Peyer's patch (tissue), 4 donors: ENCODE data around the gene DOCK4. TPM values are rescaled to one million over a fixed set of nuclear protein-coding genes. Genes with fewer than 3 reads are reported as not detected.

Source experiments
- DNase-seq, 3 donors: peaks; one replicate each; pipeline ENCODE4 v3.0.0-alpha.2; 2017 to 2019
- H3K27ac ChIP-seq, 4 donors: fragments of 200-600 bp; sonication (generic); one replicate each; pipeline ENCODE4 v1.5.1; 2016 to 2019
- H3K27me3 ChIP-seq, 2 donors: fragments of 200-600 bp; sonication (generic); one replicate each; pipeline ENCODE4 v1.5.1; 2019
- H3K36me3 ChIP-seq, 3 donors: fragments of 200-600 bp; sonication (generic); one replicate each; pipeline ENCODE4 v1.5.1; 2016 to 2019
- H3K4me1 ChIP-seq, 4 donors: fragments of 200-600 bp; sonication (generic); one replicate each; pipeline ENCODE4 v1.5.1; 2016 to 2019
- H3K4me3 ChIP-seq, 4 donors: fragments of 200-600 bp; sonication (generic); 1 replicate in 3 of 4; 2 replicates in 1 of 4; pipeline ENCODE4 v1.5.1; 2016 to 2019; ENCODE audit warnings: mild to moderate bottlenecking in 1 of 4
- H3K9me3 ChIP-seq, 4 donors: fragments of 200-600 bp; sonication (generic); one replicate each; pipeline ENCODE4 v1.5.1; 2016 to 2019; ENCODE audit warnings: mild to moderate bottlenecking in 1 of 4
- CTCF ChIP-seq, 6 experiments: fragments of 450-650 bp in 4 of 6; fragments of 200-600 bp in 2 of 6; sonication (generic) in 1 of 6; IDR thresholded peaks; one replicate each; pipeline ENCODE4 v1.5.1; 2017 to 2019; ENCODE audit warnings: antibody characterized with exemption in 6 of 6, mild to moderate bottlenecking in 3 of 6, moderate library complexity in 1 of 6
- POLR2A ChIP-seq, 2 donors: fragments of 450-650 bp; IDR thresholded peaks; one replicate each; pipeline ENCODE4 v1.5.1; 2017; ENCODE audit warnings: antibody characterized with exemption in 2 of 2, mild to moderate bottlenecking in 2 of 2, moderate library complexity in 2 of 2
- total RNA-seq, 4 donors: library from RNA; depleted of rRNA; stranded (reverse); fragments of >200 nt; gene quantifications; one replicate each; pipeline ENCODE4 v1.1.0, GENCODE V29; 2016

Gene DOCK4
- total RNA-seq, 4 donors from 2014 or later: 5.1 to 52.8 (median 15.5) TPM

DNA sequence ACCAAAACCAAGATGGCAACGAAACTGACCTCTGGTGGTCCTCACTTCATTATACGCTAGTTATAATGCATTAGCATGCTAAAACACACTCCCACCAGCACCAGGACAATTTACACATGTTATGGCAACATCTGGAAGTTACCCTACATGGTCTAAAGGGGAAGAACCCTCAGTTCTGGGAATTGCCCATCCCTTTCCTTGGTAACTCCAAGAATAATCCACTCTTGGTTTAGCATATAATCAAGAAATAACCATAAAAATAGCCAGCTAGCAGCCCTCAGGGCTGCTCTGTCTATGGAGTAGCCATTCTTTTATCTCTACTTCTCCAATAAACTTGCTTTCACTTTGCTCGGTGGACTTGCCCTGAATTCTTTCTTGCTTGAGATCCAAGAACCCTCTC lies 191.1 kb downstream of the DOCK4 start:
- TF ChIP-seq CTCF (IDR thresholded peaks at IDR 0.05) (no peak), POLR2A (IDR thresholded peaks at IDR 0.05) (no peak)
- Histone ChIP-seq H3K27me3 (no peaks in the 10 kb centered on the region), H3K9me3 (no peaks in the 10 kb centered on the region), H3K36me3 (no peaks in the 10 kb centered on the region), H3K4me3 (no peak overlapping the region), H3K27ac (no peak overlapping the region), H3K4me1 (no peaks in the 10 kb centered on the region)
- no peak for DNase-seq

- no peaks in the 10 kb centered on the region for H3K9me3 ChIP-seq
- H3K4me3 ChIP-seq: no peak overlapping the region
- H3K27me3 ChIP-seq: no peaks in the 10 kb centered on the region
- H3K27ac ChIP-seq: no peak overlapping the region
- no peaks in the 10 kb centered on the region for H3K36me3 ChIP-seq
- TF ChIP-seq CTCF (IDR thresholded peaks at IDR 0.05): no peak
- TF ChIP-seq POLR2A (IDR thresholded peaks at IDR 0.05): no peak
- no peak for DNase-seq
- H3K4me1 ChIP-seq: no peaks in the 10 kb centered on the region
These were observed 191.9 kb downstream of the DOCK4 start for GRCh38 chr7:112014347-112014746.

GRCh38 chr7:112013274-112013673 lies 192.9 kb downstream of the DOCK4 start:
- Histone ChIP-seq H3K4me3 (no peak overlapping the region), H3K4me1 (no peaks in the 10 kb centered on the region), H3K9me3 (no peaks in the 10 kb centered on the region), H3K27ac (no peak overlapping the region), H3K27me3 (no peaks in the 10 kb centered on the region), H3K36me3 (no peaks in the 10 kb centered on the region)
- TF ChIP-seq CTCF (IDR thresholded peaks at IDR 0.05) (no peak), POLR2A (IDR thresholded peaks at IDR 0.05) (no peak)
- DNase-seq: no peak

GRCh38 chr7:112012242-112012641 lies 194.0 kb downstream of the DOCK4 start:
- H3K4me1 ChIP-seq: no peaks in the 10 kb centered on the region
- H3K36me3 ChIP-seq: no peaks in the 10 kb centered on the region
- H3K27me3 ChIP-seq: no peaks in the 10 kb centered on the region
- no peaks in the 10 kb centered on the region for H3K9me3 ChIP-seq
- DNase-seq: no peak
- no peak overlapping the region for H3K4me3 ChIP-seq
- TF ChIP-seq CTCF (IDR thresholded peaks at IDR 0.05) (no peak), POLR2A (IDR thresholded peaks at IDR 0.05) (no peak)
- no peak overlapping the region for H3K27ac ChIP-seq

DNA sequence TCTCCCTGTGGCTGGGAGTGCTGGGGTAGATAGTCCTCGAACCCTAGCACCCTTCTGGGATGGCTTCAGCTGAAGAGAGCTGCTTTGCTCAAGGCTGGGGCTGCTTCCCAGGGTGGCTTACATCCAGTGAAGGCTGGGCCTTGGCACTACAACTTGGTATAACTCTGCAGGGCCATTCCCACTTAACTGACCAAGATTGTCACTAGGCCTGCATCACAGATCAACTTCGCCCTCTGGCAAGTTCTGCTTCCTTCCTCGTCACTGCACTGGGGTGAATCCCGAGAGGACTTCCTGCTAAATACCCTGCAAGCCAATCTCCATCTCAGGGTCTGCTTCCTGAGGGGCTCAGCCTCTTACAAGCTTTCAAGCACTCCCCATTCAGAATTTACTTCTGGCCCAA lies 195.2 kb downstream of the DOCK4 start:
- H3K4me3 ChIP-seq: no peak overlapping the region
- TF ChIP-seq POLR2A (IDR thresholded peaks at IDR 0.05): no peak
- no peak for TF ChIP-seq CTCF (IDR thresholded peaks at IDR 0.05)
- no peaks in the 10 kb centered on the region for H3K4me1 ChIP-seq
- H3K9me3 ChIP-seq: no peaks in the 10 kb centered on the region
- no peak for DNase-seq
- H3K27me3 ChIP-seq: no peaks in the 10 kb centered on the region
- H3K36me3 ChIP-seq: no peaks in the 10 kb centered on the region
- no peak overlapping the region for H3K27ac ChIP-seq

DNA sequence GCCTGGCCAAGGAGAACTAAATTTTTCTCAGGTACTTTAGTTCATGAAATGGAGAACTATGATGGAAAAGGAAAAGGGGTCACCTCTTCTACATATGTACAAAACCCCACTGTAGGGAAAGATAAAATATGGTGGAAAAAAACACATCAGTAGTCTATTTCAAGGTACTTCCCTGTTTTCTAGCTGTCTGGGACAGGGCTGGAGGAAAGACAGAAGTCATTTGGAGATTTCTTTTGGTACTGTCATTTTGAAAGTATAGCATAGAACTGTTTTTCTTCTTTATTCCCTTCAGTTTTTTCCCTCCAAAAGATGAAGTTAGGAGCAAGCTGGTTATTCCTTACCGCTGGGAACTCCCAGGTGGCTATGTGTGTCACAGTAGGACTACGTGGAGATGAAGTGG lies 196.1 kb downstream of the DOCK4 start:
- no peak overlapping the region for H3K27ac ChIP-seq
- no peaks in the 10 kb centered on the region for H3K36me3 ChIP-seq
- no peaks in the 10 kb centered on the region for H3K27me3 ChIP-seq
- H3K9me3 ChIP-seq: no peaks in the 10 kb centered on the region
- no peak for DNase-seq
- TF ChIP-seq CTCF (IDR thresholded peaks at IDR 0.05): no peak
- TF ChIP-seq POLR2A (IDR thresholded peaks at IDR 0.05): no peak
- H3K4me3 ChIP-seq: no peak overlapping the region
- no peaks in the 10 kb centered on the region for H3K4me1 ChIP-seq
